H1 (cell line): ENCODE data around the gene MACROD2. TPM values are rescaled to one million over a fixed set of nuclear protein-coding genes. Genes with fewer than 3 reads are reported as not detected.
"Not testable (repeated sequence)": the region's sequence is repeated elsewhere in the genome, so short reads cannot be mapped to it uniquely, and the experiment has no call there.

Source experiments
- CTCF ChIA-PET: fragments of 300-600 bp; sonication (Branson Sonifier 250); formaldehyde crosslinking; loops from one replicate; lab custom pipeline; 2021; ENCODE audit not compliant: partially characterized antibody; lab: Charles Lee
- POLR2A ChIA-PET: fragments of 300-600 bp; sonication (Branson Sonifier 250); formaldehyde crosslinking; loops from one replicate; lab custom pipeline; 2021; ENCODE audit warnings: inconsistent platforms; ENCODE audit not compliant: partially characterized antibody; lab: Charles Lee
- DNase-seq, 2 experiments: peaks; one replicate each; pipeline versions ENCODE4 v3.0.0 to v3.0.0-alpha.2; 2010 to 2022; ENCODE audit warnings: low spot score in 2 of 2, low read depth in 1 of 2, mixed read lengths in 1 of 2
- FAIRE-seq: peaks from 2 replicates; lab custom pipeline; 2011; peaks lifted over from hg19 to GRCh38; lab: Jason Lieb, UNC
- H2AFZ ChIP-seq: 2 replicates; pipeline ENCODE4 v1.8.1; 2012; ENCODE audit warnings: low read length, inconsistent platforms
- H2AK5ac ChIP-seq: 2 replicates; pipeline ENCODE4 v1.6.1; 2013; ENCODE audit warnings: low read depth, low read length
- H2BK120ac ChIP-seq: replicated peaks from 2 replicates; pipeline ENCODE3; 2013; ENCODE audit warnings: low read depth, low read length, inconsistent platforms
- H2BK12ac ChIP-seq: 2 replicates; pipeline ENCODE4 v1.6.1; 2013; ENCODE audit warnings: low read depth, low read length
- H2BK15ac ChIP-seq: 2 replicates; pipeline ENCODE4 v1.6.1; 2013; ENCODE audit warnings: low read length
- H2BK20ac ChIP-seq: 2 replicates; pipeline ENCODE4 v1.6.1; 2013; ENCODE audit warnings: low read length
- H2BK5ac ChIP-seq: 2 replicates; pipeline ENCODE4 v1.6.1; 2013; ENCODE audit warnings: low read depth, low read length
- H3K14ac ChIP-seq: 2 replicates; pipeline ENCODE4 v1.6.1; 2013; ENCODE audit warnings: inconsistent platforms; ENCODE audit not compliant: insufficient read length
- H3K18ac ChIP-seq: 2 replicates; pipeline ENCODE4 v1.6.1; 2013; ENCODE audit warnings: low read length; ENCODE audit errors: extremely low read depth
- H3K23ac ChIP-seq: 2 replicates; pipeline ENCODE4 v1.6.1; 2013; ENCODE audit warnings: inconsistent platforms; ENCODE audit not compliant: insufficient read length
- H3K23me2 ChIP-seq: 2 replicates; pipeline ENCODE4 v1.6.1; 2013; ENCODE audit warnings: low read depth, low read length
- H3K27ac ChIP-seq: 2 replicates; pipeline ENCODE4 v1.6.1; 2011; ENCODE audit warnings: low read depth, low read length, inconsistent platforms
- H3K27me3 ChIP-seq, 4 experiments: replicated peaks in 1 of 4; 1 replicate in 1 of 4; 2 replicates in 3 of 4; pipeline versions ENCODE4 v1.6.1 to v1.8.1; 2011 to 2013; ENCODE audit warnings: low read length in 3 of 4, mild to moderate bottlenecking in 3 of 4, inconsistent platforms in 2 of 4, mixed read lengths in 2 of 4, moderate library complexity in 1 of 4; ENCODE audit not compliant: control insufficient read depth in 3 of 4, insufficient read depth in 3 of 4; ENCODE audit errors: extremely low read depth in 1 of 4
- H3K36me3 ChIP-seq, 4 experiments: 2 replicates each; pipeline versions ENCODE4 v1.6.1 to v1.8.1; 2011 to 2013; ENCODE audit warnings: mild to moderate bottlenecking in 4 of 4, low read length in 3 of 4, moderate library complexity in 2 of 4, control low read depth in 1 of 4, inconsistent platforms in 1 of 4; ENCODE audit not compliant: insufficient read depth in 4 of 4, control insufficient read depth in 2 of 4
- H3K4ac ChIP-seq: replicated peaks from 2 replicates; pipeline ENCODE3; 2013; ENCODE audit warnings: low read length, low read depth, mixed read lengths, inconsistent platforms; ENCODE audit not compliant: insufficient read length
- H3K4me1 ChIP-seq, 4 experiments: replicated peaks in 1 of 4; 1 replicate in 1 of 4; 2 replicates in 3 of 4; pipeline versions ENCODE4 v1.6.1 to v1.8.1; 2011 to 2013; ENCODE audit warnings: low read length in 3 of 4, inconsistent platforms in 2 of 4, mixed read lengths in 1 of 4; ENCODE audit not compliant: insufficient read depth in 4 of 4, control insufficient read depth in 3 of 4
- H3K4me2 ChIP-seq, 2 experiments: 2 replicates each; pipeline versions ENCODE4 v1.6.1 to v1.8.1; 2011 to 2013; ENCODE audit warnings: low read depth in 2 of 2, low read length in 2 of 2, control low read depth in 1 of 2, inconsistent platforms in 1 of 2, mild to moderate bottlenecking in 1 of 2; ENCODE audit not compliant: insufficient read depth in 1 of 2
- H3K4me3 ChIP-seq, 4 experiments: fragments of 200-600, 300-600 bp in 1 of 4; sonication (generic), shearing (Covaris generic), sonication (Bioruptor Twin) in 1 of 4; 2 replicates each; pipeline versions ENCODE4 v1.5.1 to v1.8.1; 2011 to 2016; ENCODE audit warnings: low read length in 4 of 4, low read depth in 3 of 4, control low read depth in 2 of 4, inconsistent platforms in 2 of 4, mild to moderate bottlenecking in 2 of 4, mixed read lengths in 1 of 4, moderate library complexity in 1 of 4; ENCODE audit not compliant: insufficient read depth in 2 of 4; ENCODE audit errors: extremely low read depth in 1 of 4
- H3K56ac ChIP-seq: replicated peaks from 2 replicates; pipeline ENCODE3; 2013; ENCODE audit warnings: low read depth, mild to moderate bottlenecking, mixed read lengths, low read length, inconsistent platforms; ENCODE audit not compliant: insufficient read length
- H3K79me1 ChIP-seq: 2 replicates; pipeline ENCODE4 v1.6.1; 2013; ENCODE audit warnings: low read depth, low read length, control low read depth
- H3K79me2 ChIP-seq, 2 experiments: 2 replicates each; pipeline versions ENCODE4 v1.6.1 to v1.8.1; 2012 to 2013; ENCODE audit warnings: low read length in 2 of 2, mild to moderate bottlenecking in 2 of 2, inconsistent platforms in 1 of 2; ENCODE audit not compliant: insufficient read depth in 2 of 2, control insufficient read depth in 1 of 2
- H3K9ac ChIP-seq, 4 experiments: replicated peaks in 1 of 4; 1 replicate in 1 of 4; 2 replicates in 3 of 4; pipeline versions ENCODE4 v1.6.1 to v1.8.1; 2011 to 2013; ENCODE audit warnings: low read depth in 3 of 4, low read length in 3 of 4, control low read depth in 2 of 4, mild to moderate bottlenecking in 2 of 4, moderate library complexity in 2 of 4, inconsistent platforms in 1 of 4; ENCODE audit errors: extremely low read depth in 1 of 4
- H3K9me3 ChIP-seq, 2 experiments: 2 replicates each; pipeline versions ENCODE4 v1.6.1 to v1.8.1; 2012 to 2013; ENCODE audit warnings: mild to moderate bottlenecking in 2 of 2, moderate library complexity in 2 of 2, control low read depth in 1 of 2, inconsistent platforms in 1 of 2, low read depth in 1 of 2, low read length in 1 of 2, mixed read lengths in 1 of 2; ENCODE audit not compliant: insufficient read depth in 2 of 2
- H4K20me1 ChIP-seq, 2 experiments: replicated peaks in 1 of 2; 2 replicates each; pipeline versions ENCODE3 to v1.8.1; 2011 to 2013; ENCODE audit warnings: inconsistent platforms in 2 of 2, low read length in 2 of 2, mild to moderate bottlenecking in 1 of 2; ENCODE audit not compliant: insufficient read depth in 2 of 2, control insufficient read depth in 1 of 2
- H4K5ac ChIP-seq: 2 replicates; pipeline ENCODE4 v1.6.1; 2013; ENCODE audit warnings: low read length, low read depth, mixed read lengths, inconsistent platforms; ENCODE audit not compliant: insufficient read length
- H4K8ac ChIP-seq: 2 replicates; pipeline ENCODE4 v1.8.0; 2013; ENCODE audit warnings: mild to moderate bottlenecking, moderate library complexity, low read length, inconsistent platforms; ENCODE audit not compliant: insufficient read depth; ENCODE audit errors: extremely low read depth
- H4K91ac ChIP-seq: replicated peaks from 2 replicates; pipeline ENCODE3; 2013; ENCODE audit warnings: low read length, mixed read lengths, inconsistent platforms; ENCODE audit not compliant: insufficient read length
- WGBS, 2 experiments: shearing (Covaris generic) in 1 of 2; methylation state at CpG; one replicate each; pipeline versions ENCODE4 v1.1.6 to v1.1.7; 2013 to 2015; ENCODE audit warnings: low lambda C conversion rate in 2 of 2, mixed read lengths in 2 of 2, inconsistent platforms in 1 of 2, low coverage in 1 of 2, missing lambda C conversion rate in 1 of 2; ENCODE audit not compliant: insufficient replicate concordance in 2 of 2, insufficient coverage in 1 of 2, insufficient read length in 1 of 2; ENCODE audit errors: extremely low coverage in 1 of 2, missing lambda C conversion rate in 1 of 2; 5-methylcytosine and 5-hydroxymethylcytosine counted together
- polyA plus RNA-seq, 7 experiments: library from polyadenylated mRNA; depleted of rRNA in 3 of 7; stranded (reverse) in 5 of 7; unstranded in 2 of 7; fragments of >200 nt in 5 of 7; fragments of 200-250 nt in 2 of 7; gene quantifications; 1 replicate in 5 of 7; 2 replicates in 1 of 7; 4 replicates in 1 of 7; pipeline versions ENCODE4 v1.2.1 to v1.2.3, GENCODE V29; 2011 to 2013; ENCODE audit warnings: missing spikeins in 2 of 7, mixed read lengths in 2 of 7
- total RNA-seq: library from RNA; stranded (reverse); fragmentation: NEBNext Ultra II Directional; extraction: Animal tissue kit (Norgen Biotek cat#: 25700); gene quantifications from 2 replicates; pipeline ENCODE4 v1.2.1, GENCODE V29; 2021

Gene MACROD2
- total and polyA plus RNA-seq, 2 of the 8 experiments (the other 6 are each of a cell fraction or from before 2014, with no cell fraction given) = 0.70 to 3.9 TPM

DNA sequence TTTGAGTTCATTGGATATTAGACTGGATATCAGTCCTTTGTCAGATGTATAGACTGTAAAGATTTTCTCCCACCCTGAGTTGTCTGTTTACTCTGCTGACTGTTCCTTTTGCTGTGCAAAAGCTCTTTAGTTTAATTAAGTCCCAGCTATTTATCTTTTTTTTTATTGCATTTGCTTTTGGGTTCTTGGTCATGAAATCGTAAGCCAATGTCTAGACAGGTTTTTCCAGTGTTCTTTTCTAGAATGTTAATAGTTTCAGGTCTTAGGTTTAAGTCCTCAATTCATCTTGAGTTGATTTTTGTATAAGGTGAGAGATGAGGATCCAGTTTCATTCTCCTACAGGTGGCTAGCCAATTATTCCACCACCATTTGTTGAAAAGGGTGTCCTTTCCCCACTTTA, 220.6 kb downstream of the MACROD2 start:
- 80% methylated on average over 1 of the region's 1 CpG; no CpG with 5 or more reads in 1 of the 2 experiments for WGBS, 2 experiments
- H3K27me3 ChIP-seq, H4K8ac ChIP-seq, H2BK20ac ChIP-seq, H3K4me3 ChIP-seq, H2BK120ac ChIP-seq, H3K4me1 ChIP-seq, H3K4me2 ChIP-seq, H2BK12ac ChIP-seq, H3K36me3 ChIP-seq, H2AFZ ChIP-seq, H2BK15ac ChIP-seq, H3K79me1 ChIP-seq, H3K14ac ChIP-seq, CTCF ChIA-PET, H4K20me1 ChIP-seq, POLR2A ChIA-PET, H2AK5ac ChIP-seq, FAIRE-seq, H3K27ac ChIP-seq, H3K9me3 ChIP-seq, H4K5ac ChIP-seq, H3K18ac ChIP-seq, H3K23me2 ChIP-seq, H3K79me2 ChIP-seq, H3K4ac ChIP-seq, H3K23ac ChIP-seq, H3K56ac ChIP-seq, H4K91ac ChIP-seq, H3K9ac ChIP-seq, DNase-seq, H2BK5ac ChIP-seq: not testable (repeated sequence)
